Heart left ventricle (tissue), 13 donors: ENCODE results near the gene ARHGAP15.

Source experiments
- CTCF ChIP-seq, 12 donors: fragments of 200-600 bp; sonication (generic) in 4 of 12; IDR thresholded peaks; one replicate each; pipeline versions ENCODE4 v1.5.0 to v1.8.0; 2018 to 2022; ENCODE audit warnings: antibody characterized with exemption in 12 of 12, mild to moderate bottlenecking in 5 of 12
- POLR2A ChIP-seq, 2 donors: fragments of 450-650 bp; IDR thresholded peaks; one replicate each; pipeline ENCODE4 v1.6.1; 2017; ENCODE audit warnings: antibody characterized with exemption in 2 of 2, mild to moderate bottlenecking in 2 of 2, moderate library complexity in 2 of 2
- donor health status: ischemic (EF 13 %, LVEDD 7.1; RV severe dilation, severe dysfunction).
- donor health status: DM: no; HTN: yes; CAD: no.
- donor health status: DM: no; HTN: no; CAD: no.
- donor health status: ischemic (EF 25% LVEDD 6.9; RV normal size, moderate dysfunction).
- donor health status: ischemic (EF 25% LVEDD 5.7; RV mildly dilated, moderate dysfunction).
- donor health status: ischemic (EF 35%, LVEDD 5.7; RV mildly dilated, moderate dysfunction).
- donor health status: nonischemic (EF 11% LVEDD 7.7; RV severe dilation, severe dysfunction).
- donor health status: DM: yes; HTN: yes; CAD: no.
- donor health status: PGD.
- donor health status: ischemic (EF 29% LVEDD 5.4; RV normal size, mild dysfunction).
- donor health status: nonischemic (EF 23%, LVEDD 6.1; RV moderate dilation, normal function).

DNA sequence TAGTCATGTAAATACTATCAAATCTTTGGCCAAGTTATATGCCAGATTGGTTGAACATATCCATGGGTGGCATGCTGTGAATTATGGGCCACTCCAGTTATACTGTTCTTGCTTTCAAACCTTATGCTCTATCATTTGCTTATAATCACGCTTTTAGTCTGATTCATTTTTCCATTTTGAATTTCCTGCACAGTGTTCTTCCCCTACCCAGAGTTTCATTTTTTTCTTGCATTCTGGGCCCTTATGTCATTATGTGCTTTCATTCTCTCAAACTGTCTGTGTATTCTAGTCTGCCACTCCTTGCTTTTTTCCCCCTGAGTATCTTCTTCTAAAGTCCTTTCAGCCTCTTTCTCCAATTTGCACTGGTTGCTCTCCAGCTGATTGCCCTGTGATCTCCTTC is 364.1 kb downstream of the ARHGAP15 start:
- TF ChIP-seq POLR2A (IDR thresholded peaks at IDR 0.05) (no peak), CTCF (IDR thresholded peaks at IDR 0.05) (no peak)
